ENCODE data around the gene CCR1. TPM values are rescaled to one million over a fixed set of nuclear protein-coding genes. Genes with fewer than 3 reads are reported as not detected.

The CCR1 gene
- total and polyA plus RNA-seq, 2 of the 13 experiments (the other 11 are each of a cell fraction or from before 2014, with no cell fraction given): not detected

- no peak for TF ChIP-seq ZNF484 (CRISPR knock-in tag; IDR thresholded peaks at IDR 0.05; ENCODE audit: borderline replicate concordance, low read depth)
- no peak for TF ChIP-seq CENPX (CRISPR knock-in tag; IDR thresholded peaks at IDR 0.05)
- no peak for TF ChIP-seq ZNF503 (CRISPR knock-in tag; IDR thresholded peaks at IDR 0.05)
- no peak for TF ChIP-seq BCL3 (CRISPR knock-in tag; IDR thresholded peaks at IDR 0.05)
- no peak for TF ChIP-seq RBM39 (IDR thresholded peaks at IDR 0.05; ENCODE audit: low read depth, low read length, poor library complexity, severe bottlenecking)
- TF ChIP-seq ATF5 (CRISPR knock-in tag; IDR thresholded peaks at IDR 0.05; ENCODE audit: low read depth): no peak
These were observed 21.4 kb downstream of the CCR1 start (continued) for GRCh38 chr3:46186471-46187340.

- no peak overlapping the region for H3K4me3 ChIP-seq (replicated peaks in 1 of 3; ENCODE audit: insufficient read depth in 1 of 3, low read depth in 2 of 3, low read length in 3 of 3)
- H3K79me2 ChIP-seq (ENCODE audit: insufficient read depth, low read length): no peaks in the 10 kb centered on the region
- no peak overlapping the region for H3K9ac ChIP-seq (ENCODE audit: insufficient read depth, low read depth, low read length)
- FAIRE-seq (no peak), ATAC-seq (no peak), DNase-seq (ENCODE audit: low spot score) (no peak)
- no peaks in the 10 kb centered on the region for H3K9me3 ChIP-seq (ENCODE audit: low read length)
- WGBS (ENCODE audit: low lambda C conversion rate): 28% methylated on average over 1 of the region's 1 CpG
- intact Hi-C loops (cut with micrococcal nuclease; ENCODE audit: unreplicated experiment) (no loop called here), in situ Hi-C loops (cut with HindIII; ENCODE audit: extremely low pct_ligation_motif_present, low pct_unique_long_range_greater_than_20kb) (no loop called here)
- H4K20me1 ChIP-seq (ENCODE audit: insufficient read depth, low read length): no peaks in the 10 kb centered on the region
- BruUV-seq (replicated peaks): no TSS peak
- no peaks in the 10 kb centered on the region for H3K36me3 ChIP-seq (replicated peaks in 1 of 2; ENCODE audit: control insufficient read depth in 1 of 2, insufficient read depth in 2 of 2, low read length in 2 of 2)
- ChIA-PET POLR2A (no interaction called here), CTCF (ENCODE audit: low intra/inter-chr PET ratio, low total read pairs) (no interaction called here)
- TF ChIP-seq CEBPB (IDR thresholded peaks at IDR 0.05; ENCODE audit: borderline replicate concordance, low read depth, low read length): peak; percentile 33; the same call in 1 of the 2 replicates
- no peak for TF ChIP-seq ZNF720 (CRISPR knock-in tag; IDR thresholded peaks at IDR 0.05)
- H3K27me3 ChIP-seq (ENCODE audit: control insufficient read depth in 1 of 2, insufficient read depth in 2 of 2, low read length in 2 of 2): peaks cover 0 to 2% of the 10 kb centered on the region in 2 experiments; a peak in 1 of 5 replicates
- no peak overlapping the region for H3K4me2 ChIP-seq (ENCODE audit: low read depth, low read length)
- H2AFZ ChIP-seq (ENCODE audit: low read length): no peak overlapping the region
- H3K4me1 ChIP-seq (ENCODE audit: insufficient read depth, low read length): no peaks in the 10 kb centered on the region
- no peak overlapping the region for H3K27ac ChIP-seq (ENCODE audit: extremely low read length, insufficient read depth, low read length)
These were observed 23.6 kb downstream of the CCR1 start for GRCh38 chr3:46184469-46184868.
